GM12865 (cell line): ENCODE results near the gene TMEM204.

Source experiments
- DNase-seq: peaks from one replicate; pipeline ENCODE4 v3.0.0; 2010; ENCODE audit warnings: low read depth
- H3K4me3 ChIP-seq: 2 replicates; pipeline ENCODE4 v1.5.1; 2011; ENCODE audit warnings: mild to moderate bottlenecking, low read depth, low read length, control low read depth
- TF ChIP-seq, protein P1 (sequence below): IDR thresholded peaks from 2 replicates; pipeline ENCODE4 v1.5.1; 2011; ENCODE audit warnings: low read length, control low read depth, low read depth, inconsistent platforms; ENCODE audit not compliant: insufficient read depth; ENCODE audit errors: missing control alignments

The TMEM204 gene

DNA sequence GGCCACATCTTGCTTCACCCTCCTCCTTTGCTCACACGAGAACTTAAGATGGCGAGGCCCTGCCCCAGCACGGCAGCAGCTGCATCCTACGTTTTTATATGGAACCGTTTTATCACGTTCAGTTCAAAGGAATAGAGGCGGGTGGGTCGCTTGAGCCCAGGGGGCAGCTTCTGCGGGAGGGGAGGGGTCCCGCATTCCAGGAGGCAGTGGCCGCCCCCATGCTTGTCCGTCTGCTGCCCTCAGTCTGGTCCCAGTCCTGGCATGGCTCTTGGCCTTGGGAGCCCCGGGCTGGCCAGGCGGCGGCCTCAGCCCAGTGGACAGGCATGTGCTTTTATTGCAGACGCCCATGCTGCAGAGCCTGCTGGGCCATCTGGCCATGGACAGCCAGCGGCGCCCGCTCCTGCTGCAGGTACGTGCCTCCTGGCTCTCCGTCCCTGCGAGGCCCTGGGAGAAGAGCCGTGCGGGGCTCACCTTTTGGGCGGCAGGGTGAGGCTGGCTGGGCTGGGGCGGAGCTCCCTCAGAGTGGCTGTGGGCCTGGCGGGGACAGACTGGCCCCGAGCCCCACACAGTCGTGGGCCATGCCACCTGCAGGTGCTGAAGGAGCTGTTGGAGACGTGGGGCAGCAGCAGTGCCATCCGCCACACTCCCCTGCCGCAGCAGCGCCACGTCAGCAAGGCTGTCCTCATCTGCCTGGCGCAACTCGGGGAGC, 33.6 kb upstream of the TMEM204 start:
- TF ChIP-seq, protein P1, sequence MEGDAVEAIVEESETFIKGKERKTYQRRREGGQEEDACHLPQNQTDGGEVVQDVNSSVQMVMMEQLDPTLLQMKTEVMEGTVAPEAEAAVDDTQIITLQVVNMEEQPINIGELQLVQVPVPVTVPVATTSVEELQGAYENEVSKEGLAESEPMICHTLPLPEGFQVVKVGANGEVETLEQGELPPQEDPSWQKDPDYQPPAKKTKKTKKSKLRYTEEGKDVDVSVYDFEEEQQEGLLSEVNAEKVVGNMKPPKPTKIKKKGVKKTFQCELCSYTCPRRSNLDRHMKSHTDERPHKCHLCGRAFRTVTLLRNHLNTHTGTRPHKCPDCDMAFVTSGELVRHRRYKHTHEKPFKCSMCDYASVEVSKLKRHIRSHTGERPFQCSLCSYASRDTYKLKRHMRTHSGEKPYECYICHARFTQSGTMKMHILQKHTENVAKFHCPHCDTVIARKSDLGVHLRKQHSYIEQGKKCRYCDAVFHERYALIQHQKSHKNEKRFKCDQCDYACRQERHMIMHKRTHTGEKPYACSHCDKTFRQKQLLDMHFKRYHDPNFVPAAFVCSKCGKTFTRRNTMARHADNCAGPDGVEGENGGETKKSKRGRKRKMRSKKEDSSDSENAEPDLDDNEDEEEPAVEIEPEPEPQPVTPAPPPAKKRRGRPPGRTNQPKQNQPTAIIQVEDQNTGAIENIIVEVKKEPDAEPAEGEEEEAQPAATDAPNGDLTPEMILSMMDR: no peak
- no peak overlapping the region for H3K4me3 ChIP-seq
- no peak for DNase-seq

DNA sequence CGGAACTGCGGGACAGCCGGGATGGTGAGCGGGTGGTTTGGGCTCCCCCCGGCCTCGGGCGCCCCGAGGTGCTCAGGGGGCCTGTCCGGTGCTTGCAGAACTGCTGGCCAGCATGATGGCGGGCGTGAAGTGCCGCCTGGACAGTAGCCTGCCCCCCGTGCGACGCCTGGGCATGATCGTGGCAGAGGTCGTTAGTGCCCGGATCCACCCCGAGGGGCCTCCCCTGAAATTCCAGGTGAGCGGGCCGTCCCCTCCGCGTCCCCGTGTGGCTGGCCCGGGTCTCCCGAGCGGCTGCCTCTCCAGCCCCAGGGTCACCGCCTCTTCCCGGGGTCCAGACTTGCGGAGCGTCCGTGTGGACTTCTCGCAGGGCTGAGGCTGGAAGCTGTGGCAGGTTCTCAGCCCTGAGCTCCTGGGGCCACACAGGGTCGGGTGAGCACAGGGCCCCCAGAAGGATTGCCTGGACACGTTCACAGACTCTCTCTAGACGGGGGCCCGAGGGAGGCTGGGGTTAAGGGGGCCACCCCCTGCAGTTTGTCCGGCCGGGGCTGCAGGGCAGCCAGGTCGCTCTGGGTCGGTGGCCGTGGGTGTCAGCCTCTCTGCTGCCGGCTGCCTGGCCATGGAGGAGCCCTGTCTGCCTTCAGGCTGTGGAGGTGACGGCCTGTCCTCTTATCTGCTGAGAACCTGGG, 32.9 kb upstream of the TMEM204 start:
- TF ChIP-seq, protein P1: no peak
- no peak overlapping the region for H3K4me3 ChIP-seq
- no peak for DNase-seq

DNA sequence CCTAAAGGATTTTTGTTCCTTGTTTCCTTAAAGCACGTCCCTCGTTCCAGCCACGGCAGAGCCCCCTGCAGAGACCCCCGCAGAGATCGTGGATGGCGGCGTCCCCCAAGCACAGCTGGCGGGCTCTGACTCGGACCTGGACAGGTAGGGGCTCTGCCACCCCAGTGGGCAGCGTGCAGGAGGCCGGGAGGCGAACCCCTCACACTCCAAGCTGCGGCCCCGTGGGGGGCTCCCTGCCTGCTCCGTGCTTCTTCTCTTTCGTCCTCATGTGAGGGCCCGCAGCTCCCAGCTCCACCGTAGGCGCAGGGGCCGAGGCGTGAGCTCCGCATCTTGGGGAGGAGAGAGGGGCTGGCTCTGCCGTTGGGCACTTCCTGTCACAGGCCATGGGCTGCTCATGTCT, 31.8 kb upstream of the TMEM204 start:
- DNase-seq: no peak
- TF ChIP-seq, protein P1: no peak
- no peak overlapping the region for H3K4me3 ChIP-seq

GRCh38 chr16:1502092-1503004, 31.1 kb upstream of the TMEM204 start:
- DNase-seq: no peak
- TF ChIP-seq, protein P1: no peak
- no peak overlapping the region for H3K4me3 ChIP-seq

GRCh38 chr16:1503110-1503955, 30.1 kb upstream of the TMEM204 start:
- H3K4me3 ChIP-seq: no peak overlapping the region
- TF ChIP-seq, protein P1: no peak
- DNase-seq: no peak
